Neutrophil (primary cell): ENCODE results near the gene FCN3.

Source experiments
- H3K27ac ChIP-seq: fragments of 200-600 bp; sonication (generic); 2 replicates; pipeline ENCODE4 v1.5.1; 2016; ENCODE audit warnings: mild to moderate bottlenecking, moderate library complexity
- H3K27me3 ChIP-seq: fragments of 200-600 bp; sonication (generic); 2 replicates; pipeline ENCODE4 v1.6.0; 2016; ENCODE audit warnings: mild to moderate bottlenecking
- H3K36me3 ChIP-seq: fragments of 200-600 bp; sonication (generic); 2 replicates; pipeline ENCODE4 v1.5.1; 2017
- H3K4me1 ChIP-seq, 2 experiments: fragments of 200-600 bp in 1 of 2; sonication (generic) in 1 of 2; 1 replicate in 1 of 2; 2 replicates in 1 of 2; pipeline versions ENCODE4 v1.5.1 to v1.6.1; 2013 to 2016; ENCODE audit warnings: low read depth in 1 of 2, low read length in 1 of 2, mild to moderate bottlenecking in 1 of 2, moderate library complexity in 1 of 2; ENCODE audit not compliant: control insufficient read depth in 1 of 2, insufficient read depth in 1 of 2
- H3K4me3 ChIP-seq, 2 experiments: fragments of 200-600 bp in 1 of 2; sonication (generic) in 1 of 2; 1 replicate in 1 of 2; 2 replicates in 1 of 2; pipeline ENCODE4 v1.5.1; 2013 to 2016; ENCODE audit warnings: low read depth in 1 of 2, low read length in 1 of 2, mild to moderate bottlenecking in 1 of 2, moderate library complexity in 1 of 2
- H3K9me3 ChIP-seq: fragments of 200-600 bp; sonication (generic); 2 replicates; pipeline ENCODE4 v1.5.1; 2016
- TF ChIP-seq, protein P1 (sequence below): fragments of 200-600 bp; sonication (generic); IDR thresholded peaks from 2 replicates; pipeline ENCODE4 v1.5.1; 2016; ENCODE audit warnings: antibody characterized with exemption

FCN3 gene

DNA sequence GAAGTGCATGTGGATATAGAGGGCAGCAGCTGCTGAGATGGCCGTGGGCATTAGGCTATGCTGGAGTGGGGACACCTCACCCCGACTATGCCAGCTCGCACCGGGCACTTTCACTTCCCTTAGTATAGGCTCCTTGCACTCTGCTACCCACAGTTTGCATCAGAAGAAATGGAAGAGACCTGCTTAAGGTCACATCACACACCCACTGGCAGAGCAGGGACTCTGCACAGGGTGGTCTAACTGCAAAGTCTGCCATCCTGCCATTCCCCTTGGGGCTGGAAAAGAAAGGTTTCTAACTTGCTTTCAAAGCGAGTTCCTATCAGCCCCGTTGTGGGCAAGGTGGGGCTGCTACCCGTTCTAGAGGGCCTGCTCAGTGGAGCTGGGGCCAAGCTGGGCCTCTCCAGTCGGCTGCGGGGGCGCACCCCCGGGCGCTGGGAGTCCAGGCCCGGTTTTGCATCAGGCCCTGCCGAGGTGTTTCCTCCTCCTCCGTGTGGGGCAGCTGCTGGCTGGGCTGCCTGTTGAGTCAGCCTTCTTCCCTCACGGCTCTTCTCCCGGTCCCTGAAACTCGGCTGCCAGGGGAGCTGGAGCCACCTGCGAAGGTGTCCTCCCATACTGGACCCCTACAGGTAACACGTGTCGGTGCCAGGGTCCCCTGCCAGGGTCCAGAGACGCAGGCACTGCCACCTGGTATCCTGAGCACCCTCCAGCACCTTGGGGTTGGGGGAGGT, 32.9 kb downstream of the FCN3 start, which contains the start of gene SYTL1:
Gene SYTL1, plus strand, starts transcription at position 498 of the 728 bp plus-strand sequence. CDS start 3,313 bp downstream, outside the sequence.
- Histone ChIP-seq H3K4me1 (peaks cover 61 to 62% of the 10 kb centered on the region in 2 experiments), H3K9me3 (no peaks in the 10 kb centered on the region), H3K4me3 (peak within 1 kb of the TSS; percentile 81 to 88), H3K27me3 (no peaks in the 10 kb centered on the region), H3K27ac (peak within 1 kb of the TSS; percentile 99), H3K36me3 (peaks cover 9% of the 10 kb centered on the region)
- TF ChIP-seq, protein P1, sequence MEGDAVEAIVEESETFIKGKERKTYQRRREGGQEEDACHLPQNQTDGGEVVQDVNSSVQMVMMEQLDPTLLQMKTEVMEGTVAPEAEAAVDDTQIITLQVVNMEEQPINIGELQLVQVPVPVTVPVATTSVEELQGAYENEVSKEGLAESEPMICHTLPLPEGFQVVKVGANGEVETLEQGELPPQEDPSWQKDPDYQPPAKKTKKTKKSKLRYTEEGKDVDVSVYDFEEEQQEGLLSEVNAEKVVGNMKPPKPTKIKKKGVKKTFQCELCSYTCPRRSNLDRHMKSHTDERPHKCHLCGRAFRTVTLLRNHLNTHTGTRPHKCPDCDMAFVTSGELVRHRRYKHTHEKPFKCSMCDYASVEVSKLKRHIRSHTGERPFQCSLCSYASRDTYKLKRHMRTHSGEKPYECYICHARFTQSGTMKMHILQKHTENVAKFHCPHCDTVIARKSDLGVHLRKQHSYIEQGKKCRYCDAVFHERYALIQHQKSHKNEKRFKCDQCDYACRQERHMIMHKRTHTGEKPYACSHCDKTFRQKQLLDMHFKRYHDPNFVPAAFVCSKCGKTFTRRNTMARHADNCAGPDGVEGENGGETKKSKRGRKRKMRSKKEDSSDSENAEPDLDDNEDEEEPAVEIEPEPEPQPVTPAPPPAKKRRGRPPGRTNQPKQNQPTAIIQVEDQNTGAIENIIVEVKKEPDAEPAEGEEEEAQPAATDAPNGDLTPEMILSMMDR = no peak

DNA sequence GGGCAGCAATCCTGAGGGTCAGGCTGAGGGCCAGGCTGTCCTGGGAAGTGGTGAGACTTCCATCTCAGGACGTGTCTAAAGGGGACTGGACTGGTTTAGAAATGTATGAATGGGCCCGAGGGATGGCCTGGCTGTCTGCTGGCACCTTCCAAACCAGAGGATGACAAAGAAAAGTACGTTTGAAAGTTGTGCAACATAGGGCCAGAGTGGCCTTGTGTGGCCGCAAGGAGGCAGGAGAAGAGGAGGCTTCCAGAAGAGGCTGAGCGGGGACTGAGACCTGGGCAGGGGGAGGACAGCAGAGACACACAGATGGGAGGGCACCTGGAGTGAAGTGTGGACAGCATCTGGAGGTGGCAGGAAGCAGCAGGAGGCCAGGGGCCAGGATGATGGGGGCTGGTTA, 35.4 kb downstream of the FCN3 start:
- no peak overlapping the region for H3K4me3 ChIP-seq
- no peaks in the 10 kb centered on the region for H3K27me3 ChIP-seq
- peaks cover 26% of the 10 kb centered on the region for H3K36me3 ChIP-seq
- H3K9me3 ChIP-seq = no peaks in the 10 kb centered on the region
- peaks cover 48 to 49% of the 10 kb centered on the region in 2 experiments for H3K4me1 ChIP-seq
- TF ChIP-seq, protein P1 = peak; percentile 28
- peak overlapping the region; percentile 57 for H3K27ac ChIP-seq

DNA sequence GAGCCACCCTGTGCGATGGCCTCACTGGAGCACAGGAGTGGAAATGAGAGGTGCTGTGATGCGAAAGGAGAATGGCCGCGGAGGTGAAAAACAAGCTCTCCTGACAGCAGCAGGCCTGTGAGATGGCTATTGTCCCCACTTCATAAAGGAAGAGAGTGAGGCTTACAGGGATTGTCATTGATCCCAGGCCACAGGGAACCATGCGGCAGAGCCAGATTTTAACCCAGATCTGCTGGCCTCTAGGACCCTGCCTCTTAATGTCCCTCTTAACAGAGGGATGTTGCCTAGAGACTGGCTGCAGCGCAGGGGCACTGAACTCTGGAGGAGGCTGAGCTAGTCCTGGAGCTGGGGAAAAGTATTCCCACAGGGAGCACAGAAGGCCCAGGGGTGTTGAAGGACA, 35.9 kb downstream of the FCN3 start:
- Histone ChIP-seq H3K27ac (peak overlapping the region; percentile 57), H3K9me3 (no peaks in the 10 kb centered on the region), H3K27me3 (no peaks in the 10 kb centered on the region), H3K4me3 (no peak overlapping the region), H3K4me1 (peaks cover 44 to 45% of the 10 kb centered on the region in 2 experiments), H3K36me3 (peaks cover 31% of the 10 kb centered on the region)
- TF ChIP-seq, protein P1 = no peak

GRCh38 chr1:27336756-27337155, 37.9 kb downstream of the FCN3 start:
- H3K4me3 ChIP-seq = no peak overlapping the region
- TF ChIP-seq, protein P1 = no peak
- no peaks in the 10 kb centered on the region for H3K9me3 ChIP-seq
- no peaks in the 10 kb centered on the region for H3K27me3 ChIP-seq
- H3K4me1 ChIP-seq = peaks cover 25 to 39% of the 10 kb centered on the region in 2 experiments
- no peak overlapping the region for H3K27ac ChIP-seq
- H3K36me3 ChIP-seq = peaks cover 51% of the 10 kb centered on the region

DNA sequence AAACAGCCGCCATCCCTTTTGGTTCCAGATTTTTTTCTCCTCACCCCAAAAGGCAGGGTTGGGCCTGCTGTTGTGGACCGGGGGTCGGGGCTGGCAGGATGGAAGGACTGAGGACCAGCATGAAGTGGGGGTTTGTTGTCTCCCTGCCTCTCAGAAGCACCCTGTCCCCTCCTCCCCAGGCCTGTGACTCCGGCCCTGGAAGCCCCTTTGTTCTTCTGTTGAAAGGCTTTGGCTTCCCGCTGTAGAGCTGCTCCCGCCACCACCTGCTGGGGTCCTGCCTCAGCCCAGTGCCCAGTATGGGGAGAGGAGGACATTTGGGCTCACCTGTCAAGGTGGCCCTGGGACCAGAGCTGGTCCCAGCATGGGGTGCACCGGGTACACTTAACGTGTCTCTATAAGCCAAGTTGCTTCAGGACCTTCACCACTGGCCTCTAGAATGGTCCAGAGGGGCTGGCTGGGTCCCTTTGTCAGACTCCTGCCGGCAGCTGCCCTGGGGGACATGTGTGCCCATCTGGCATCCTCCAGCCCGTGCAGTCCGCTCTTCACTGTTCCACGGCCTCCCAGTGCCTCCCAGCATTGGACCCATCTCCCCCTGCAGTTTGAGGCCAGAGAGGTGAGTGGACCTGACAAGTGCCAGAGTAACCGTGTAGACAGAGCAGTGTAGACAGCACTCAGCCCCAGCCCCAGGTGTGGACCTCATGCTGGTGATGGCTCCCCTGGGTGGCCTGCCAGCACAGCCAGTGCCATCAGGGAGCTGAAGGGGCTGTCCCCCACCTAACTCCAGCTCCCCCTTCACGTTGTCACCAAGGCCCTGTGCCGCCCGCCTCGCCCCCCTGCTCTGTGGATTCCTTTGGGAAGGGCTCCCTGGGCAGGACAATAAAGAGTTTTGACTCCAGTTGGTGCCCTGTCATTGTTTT, 38.9 kb downstream of the FCN3 start:
- TF ChIP-seq, protein P1 = no peak
- no peaks in the 10 kb centered on the region for H3K9me3 ChIP-seq

More for the DNA sequence above, 38.9 kb downstream of the FCN3 start:
- Histone ChIP-seq H3K27me3 (no peaks in the 10 kb centered on the region), H3K27ac (no peak overlapping the region), H3K4me3 (no peak overlapping the region), H3K36me3 (peaks cover 60% of the 10 kb centered on the region), H3K4me1 (peaks cover 15 to 29% of the 10 kb centered on the region in 2 experiments)
